GM18519 (cell line): Measurements from ENCODE around the gene ROS1.
"Not testable (repeated sequence)": the region's sequence is repeated elsewhere in the genome, so short reads cannot be mapped to it uniquely, and the experiment has no call there.

ENCODE experiments used
- ATAC-seq: cut with Tn5 transposase; IDR thresholded peaks from one replicate; pipeline ENCODE4 v1.9.1; 2021; ENCODE audit warnings: mild to moderate bottlenecking, moderate library complexity; ENCODE audit not compliant: unreplicated experiment, low FRiP score

The ROS1 gene

GRCh38 chr6:117270055-117270842 is 155.5 kb downstream of the ROS1 start:
- ATAC-seq = no peak

GRCh38 chr6:117269638-117270054 is 156.1 kb downstream of the ROS1 start:
- no peak for ATAC-seq

- no peak for ATAC-seq
Observed at GRCh38 chr6:117268924-117269323, 156.8 kb downstream of the ROS1 start.

- no peak for ATAC-seq
Observed at GRCh38 chr6:117267766-117268534, 157.8 kb downstream of the ROS1 start.

- ATAC-seq = no peak
Observed at GRCh38 chr6:117267054-117267347, 158.7 kb downstream of the ROS1 start.

- no peak for ATAC-seq
Observed at GRCh38 chr6:117266257-117267053, 159.3 kb downstream of the ROS1 start.

- no peak for ATAC-seq
Observed at GRCh38 chr6:117265410-117266256, 160.1 kb downstream of the ROS1 start, which contains the start of gene VGLL2. VGLL2 (plus strand) TSS chr6:117265558; CDS start chr6:117265764, 206 bp downstream.

- no peak for ATAC-seq
Observed at GRCh38 chr6:117264692-117265409, 160.9 kb downstream of the ROS1 start.

GRCh38 chr6:117264369-117264691 is 161.4 kb downstream of the ROS1 start:
- no peak for ATAC-seq

GRCh38 chr6:117263353-117263927 is 162.3 kb downstream of the ROS1 start:
- no peak for ATAC-seq

GRCh38 chr6:117262799-117263198 is 162.9 kb downstream of the ROS1 start:
- no peak for ATAC-seq

- no peak for ATAC-seq
Observed at GRCh38 chr6:117253785-117254184, 172.0 kb downstream of the ROS1 start.

- ATAC-seq = not testable (repeated sequence)
Observed at GRCh38 chr6:117244979-117245378, 180.8 kb downstream of the ROS1 start.

GRCh38 chr6:117244571-117244970 is 181.2 kb downstream of the ROS1 start:
- ATAC-seq = not testable (repeated sequence)
